ENCODE data around the gene IFT81. TPM values are rescaled to one million over a fixed set of nuclear protein-coding genes. Genes with fewer than 3 reads are reported as not detected.

IFT81 gene
- polyA plus RNA-seq, 3 donors = 0.39 to 0.97 (median 0.47) TPM

- no peaks in the 10 kb centered on the region for H3K27me3 ChIP-seq (ENCODE audit: control insufficient read depth in 2 of 2, insufficient read depth in 2 of 2, low read length in 2 of 2)
- Mint-ChIP-seq H3K36me3 (no peaks in the 10 kb centered on the region), H3K27ac (no peak overlapping the region), H3K9me3 (peaks cover 0 to 6% (median 0%) of the 10 kb centered on the region in 7 donors), H3K4me3 (no peak overlapping the region), H3K4me1 (peaks cover 25% of the 10 kb centered on the region), H3K27me3 (ENCODE audit: low read depth in 3 of 3) (peaks cover 0 to 4% (median 0%) of the 10 kb centered on the region in 3 donors)
- no peaks in the 10 kb centered on the region for H3K9me3 ChIP-seq (replicated peaks in 1 of 2; ENCODE audit: control insufficient read depth in 1 of 2, insufficient read depth in 1 of 2, low read length in 2 of 2)
- H3K36me3 ChIP-seq (replicated peaks in 1 of 2; ENCODE audit: control insufficient read depth in 1 of 2, insufficient read depth in 2 of 2, low read length in 2 of 2) = no peaks in the 10 kb centered on the region
- no peak overlapping the region for H3K4me3 ChIP-seq (replicated peaks in 1 of 3; ENCODE audit: low read depth in 2 of 3, low read length in 3 of 3)
- no peaks in the 10 kb centered on the region for H4K20me1 ChIP-seq (ENCODE audit: insufficient read depth, low read length)
- H2AFZ ChIP-seq (ENCODE audit: insufficient read depth, low read depth, low read length, poor library complexity, severe bottlenecking) = no peak overlapping the region
- no peak overlapping the region for H3K9ac ChIP-seq (ENCODE audit: insufficient read depth, low read length, poor library complexity, severe bottlenecking)
- H3K27ac ChIP-seq (ENCODE audit: low read depth in 1 of 2, low read length in 2 of 2) = no peak overlapping the region
- DNase-seq = no peak
- TF ChIP-seq CTCF (IDR thresholded peaks at IDR 0.05) = no peak
- H3K79me2 ChIP-seq (ENCODE audit: insufficient read depth, low read length) = no peaks in the 10 kb centered on the region
- intact Hi-C loops (cut with micrococcal nuclease) = loop anchor here (10.0 kb wide), 3 partner anchors 135 to 315 kb away; no protein-coding TSS in a partner anchor
- no peak overlapping the region for H3K4me2 ChIP-seq (replicated peaks; ENCODE audit: extremely low read depth, low read length, poor library complexity, severe bottlenecking)
- H3K4me1 ChIP-seq (ENCODE audit: control insufficient read depth in 1 of 2, insufficient read depth in 2 of 2, low read length in 2 of 2) = peaks cover 12 to 28% of the 10 kb centered on the region in 2 donors
- no CpG with 5 or more reads among the region's 2 CpGs for WGBS (ENCODE audit: insufficient coverage)
Observed at GRCh38 chr12:110109837-110110535, 14.2 kb upstream of the IFT81 start.

GRCh38 chr12:110111476-110112334 is 12.5 kb upstream of the IFT81 start:
- H2AFZ ChIP-seq (ENCODE audit: insufficient read depth, low read depth, low read length, poor library complexity, severe bottlenecking) = no peak overlapping the region
- H3K4me3 ChIP-seq (replicated peaks in 1 of 3; ENCODE audit: low read depth in 2 of 3, low read length in 3 of 3) = no peak overlapping the region
- no CpG with 5 or more reads among the region's 4 CpGs for WGBS (ENCODE audit: insufficient coverage)

More at GRCh38 chr12:110111476-110112334, 12.5 kb upstream of the IFT81 start:
- Mint-ChIP-seq H3K4me1 (peaks cover 17% of the 10 kb centered on the region), H3K36me3 (no peaks in the 10 kb centered on the region), H3K27me3 (ENCODE audit: low read depth in 3 of 3) (peaks cover 0 to 4% (median 2%) of the 10 kb centered on the region in 3 donors), H3K4me3 (no peak overlapping the region), H3K9me3 (peaks cover 0 to 6% (median 0%) of the 10 kb centered on the region in 7 donors), H3K27ac (peak overlapping the region in 1 of 7 donors; percentile 43)
- Histone ChIP-seq H3K79me2 (ENCODE audit: insufficient read depth, low read length) (no peaks in the 10 kb centered on the region), H3K4me2 (replicated peaks; ENCODE audit: extremely low read depth, low read length, poor library complexity, severe bottlenecking) (no peak overlapping the region), H3K4me1 (ENCODE audit: control insufficient read depth in 1 of 2, insufficient read depth in 2 of 2, low read length in 2 of 2) (peaks cover 0 to 14% of the 10 kb centered on the region in 2 donors), H3K9ac (ENCODE audit: insufficient read depth, low read length, poor library complexity, severe bottlenecking) (no peak overlapping the region), H3K27ac (ENCODE audit: low read depth in 1 of 2, low read length in 2 of 2) (no peak overlapping the region), H3K9me3 (replicated peaks in 1 of 2; ENCODE audit: control insufficient read depth in 1 of 2, insufficient read depth in 1 of 2, low read length in 2 of 2) (no peaks in the 10 kb centered on the region), H3K27me3 (ENCODE audit: control insufficient read depth in 2 of 2, insufficient read depth in 2 of 2, low read length in 2 of 2) (no peaks in the 10 kb centered on the region), H3K36me3 (replicated peaks in 1 of 2; ENCODE audit: control insufficient read depth in 1 of 2, insufficient read depth in 2 of 2, low read length in 2 of 2) (no peaks in the 10 kb centered on the region), H4K20me1 (ENCODE audit: insufficient read depth, low read length) (no peaks in the 10 kb centered on the region)
- intact Hi-C loops (cut with micrococcal nuclease) = no loop called here
- DNase-seq = no peak
- TF ChIP-seq CTCF (IDR thresholded peaks at IDR 0.05) = no peak

Data from CD14-positive monocyte (primary cell).